Glutamatergic neuron (in vitro differentiated cells): ENCODE measurements around the gene PRKCA. TPM values are rescaled to one million over a fixed set of nuclear protein-coding genes. Genes with fewer than 3 reads are reported as not detected.

Experiments used
- DNase-seq: peaks from one replicate; pipeline ENCODE4 v3.0.0; 2022
- H3K27ac Mint-ChIP-seq: one replicate; pipeline ENCODE4 v1.8.0; 2020; ENCODE audit warnings: mild to moderate bottlenecking, mixed read lengths, inconsistent platforms; ENCODE audit not compliant: unreplicated experiment
- H3K27me3 Mint-ChIP-seq: one replicate; pipeline ENCODE4 v1.8.0; 2020; ENCODE audit warnings: mild to moderate bottlenecking, moderate library complexity, mixed read lengths, inconsistent platforms; ENCODE audit not compliant: unreplicated experiment
- H3K36me3 Mint-ChIP-seq: one replicate; pipeline ENCODE4 v1.8.0; 2020; ENCODE audit warnings: mild to moderate bottlenecking, mixed read lengths, inconsistent platforms; ENCODE audit not compliant: unreplicated experiment
- H3K4me1 Mint-ChIP-seq: one replicate; pipeline ENCODE4 v1.8.0; 2020; ENCODE audit warnings: mild to moderate bottlenecking, low read depth, mixed read lengths, inconsistent platforms; ENCODE audit not compliant: unreplicated experiment
- H3K4me3 Mint-ChIP-seq: one replicate; pipeline ENCODE4 v1.8.0; 2020; ENCODE audit warnings: mild to moderate bottlenecking, mixed read lengths, inconsistent platforms; ENCODE audit not compliant: unreplicated experiment
- H3K9me3 Mint-ChIP-seq: one replicate; pipeline ENCODE4 v1.8.0; 2020; ENCODE audit warnings: mild to moderate bottlenecking, moderate library complexity, mixed read lengths, inconsistent platforms; ENCODE audit not compliant: unreplicated experiment
- CTCF ChIP-seq: fragments of 200-600 bp; sonication (generic); IDR thresholded peaks from one replicate; pipeline ENCODE4 v1.5.0; 2021; ENCODE audit not compliant: partially characterized antibody, unreplicated experiment
- total RNA-seq: library from RNA; stranded (reverse); fragmentation: NEBNext Ultra II Directional; extraction: Animal tissue kit (Norgen Biotek cat#: 25700); gene quantifications from one replicate; pipeline ENCODE4 v1.2.1, GENCODE V29; 2021; ENCODE audit not compliant: unreplicated experiment

Gene PRKCA
- total RNA-seq, 1 donor from 2014 or later: 2.2 TPM

- Mint-ChIP-seq H3K9me3 (peaks cover 4% of the 10 kb centered on the region), H3K36me3 (peaks cover 15% of the 10 kb centered on the region), H3K27me3 (peaks cover 9% of the 10 kb centered on the region), H3K27ac (no peak overlapping the region), H3K4me3 (peak overlapping the region; percentile 11), H3K4me1 (peaks cover 13% of the 10 kb centered on the region)
- no peak for DNase-seq
- TF ChIP-seq CTCF: no peak
These were observed 510.9 kb downstream of the PRKCA start for GRCh38 chr17:66813296-66813695.

- peaks cover 13% of the 10 kb centered on the region for H3K4me1 Mint-ChIP-seq
- TF ChIP-seq CTCF: no peak
- no peak overlapping the region for H3K4me3 Mint-ChIP-seq
- H3K9me3 Mint-ChIP-seq: peaks cover 4% of the 10 kb centered on the region
- H3K27ac Mint-ChIP-seq: no peak overlapping the region
- peaks cover 17% of the 10 kb centered on the region for H3K36me3 Mint-ChIP-seq
- H3K27me3 Mint-ChIP-seq: peaks cover 11% of the 10 kb centered on the region
- no peak for DNase-seq
These were observed 511.6 kb downstream of the PRKCA start for GRCh38 chr17:66814026-66814425.

GRCh38 chr17:66814570-66814969, 512.2 kb downstream of the PRKCA start:
- no peak for TF ChIP-seq CTCF
- Mint-ChIP-seq H3K27me3 (peaks cover 11% of the 10 kb centered on the region), H3K4me3 (no peak overlapping the region), H3K27ac (no peak overlapping the region), H3K36me3 (peaks cover 21% of the 10 kb centered on the region), H3K9me3 (peaks cover 4% of the 10 kb centered on the region), H3K4me1 (peaks cover 13% of the 10 kb centered on the region)
- DNase-seq: no peak

GRCh38 chr17:66817750-66818149, 515.3 kb downstream of the PRKCA start:
- Mint-ChIP-seq H3K4me1 (peaks cover 13% of the 10 kb centered on the region), H3K27ac (no peak overlapping the region), H3K9me3 (peaks cover 1% of the 10 kb centered on the region), H3K36me3 (peaks cover 21% of the 10 kb centered on the region), H3K4me3 (no peak overlapping the region), H3K27me3 (peaks cover 9% of the 10 kb centered on the region)
- DNase-seq: no peak
- no peak for TF ChIP-seq CTCF

- Mint-ChIP-seq H3K9me3 (no peaks in the 10 kb centered on the region), H3K27ac (no peak overlapping the region), H3K27me3 (peaks cover 7% of the 10 kb centered on the region), H3K4me3 (no peak overlapping the region), H3K36me3 (peaks cover 16% of the 10 kb centered on the region), H3K4me1 (peaks cover 6% of the 10 kb centered on the region)
- no peak for DNase-seq
- TF ChIP-seq CTCF: no peak
These were observed 517.1 kb downstream of the PRKCA start for GRCh38 chr17:66819466-66819865.
